Upper lobe of left lung (tissue), 6 donors: Measurements from ENCODE around the gene WDR90. TPM values are rescaled to one million over a fixed set of nuclear protein-coding genes. Genes with fewer than 3 reads are reported as not detected.
A peak's percentile ranks its signal among the peaks of the same experiment; 100 is the strongest.

ENCODE experiments used
- ATAC-seq, 2 donors: fragments of 200-7000 bp; cut with Tn5 transposase; one replicate each; pipeline ENCODE4 v1.9.1; 2022; ENCODE audit warnings: mild to moderate bottlenecking in 2 of 2, moderate library complexity in 2 of 2; ENCODE audit not compliant: low FRiP score in 2 of 2
- DNase-seq, 2 donors: peaks; one replicate each; pipeline ENCODE4 v3.0.0-alpha.2; 2019 to 2020
- H3K27ac ChIP-seq, 4 donors: fragments of 200-600 bp; sonication (generic); one replicate each; pipeline ENCODE4 v1.5.1; 2016 to 2019
- H3K27me3 ChIP-seq, 4 donors: fragments of 200-600 bp; sonication (generic); one replicate each; pipeline ENCODE4 v1.5.1; 2017 to 2019
- H3K36me3 ChIP-seq, 4 donors: fragments of 200-600 bp; sonication (generic); one replicate each; pipeline ENCODE4 v1.5.1; 2016 to 2019
- H3K4me1 ChIP-seq, 4 donors: fragments of 200-600 bp; sonication (generic); one replicate each; pipeline ENCODE4 v1.5.1; 2018 to 2019
- H3K4me3 ChIP-seq, 4 donors: fragments of 200-600 bp; sonication (generic); one replicate each; pipeline ENCODE4 v1.5.1; 2017 to 2019; ENCODE audit warnings: mild to moderate bottlenecking in 2 of 4, moderate library complexity in 1 of 4
- H3K9me3 ChIP-seq, 4 donors: fragments of 200-600 bp; sonication (generic); one replicate each; pipeline ENCODE4 v1.5.1; 2018 to 2019
- EP300 ChIP-seq, 4 donors: sonication (generic); formaldehyde crosslinking; IDR thresholded peaks; one replicate each; pipeline ENCODE4 v1.5.1; 2017; ENCODE audit warnings: antibody characterized with exemption in 4 of 4, control low read depth in 2 of 4
- POLR2A ChIP-seq, 4 donors: fragments of 450-650 bp; IDR thresholded peaks; one replicate each; pipeline ENCODE4 v1.5.1; 2016 to 2017; ENCODE audit warnings: antibody characterized with exemption in 4 of 4, mild to moderate bottlenecking in 2 of 4
- POLR2AphosphoS5 ChIP-seq, 2 donors: sonication (generic); formaldehyde crosslinking; IDR thresholded peaks; one replicate each; pipeline ENCODE4 v1.5.1; 2017; ENCODE audit warnings: antibody characterized with exemption in 2 of 2
- WGBS, 2 donors: methylation state at CpG; one replicate each; pipeline ENCODE4 v1.1.5; 2017 to 2018; 5-methylcytosine and 5-hydroxymethylcytosine counted together
- total RNA-seq, 6 donors: library from RNA; depleted of rRNA in 4 of 6; stranded (reverse); fragments of >200 nt in 4 of 6; gene quantifications; one replicate each; pipeline versions ENCODE4 v1.1.0 to v1.2.1, GENCODE V29; 2016 to 2021
- TF ChIP-seq, protein P1 (sequence below), 6 experiments: fragments of 450-650 bp in 4 of 6; fragments of 200-600 bp in 2 of 6; sonication (generic) in 2 of 6; IDR thresholded peaks; one replicate each; pipeline ENCODE4 v1.5.1; 2016 to 2019; ENCODE audit warnings: antibody characterized with exemption in 6 of 6
- donor health status: DM: no; HTN: no; CAD: no; lungs with moderate emphysema.
- donor health status: DM: no; HTN: yes; CAD: no; lungs with severe emphysema.

Gene WDR90
- total RNA-seq, 6 donors from 2014 or later = 18.8 to 174 (median 34.1) TPM

DNA sequence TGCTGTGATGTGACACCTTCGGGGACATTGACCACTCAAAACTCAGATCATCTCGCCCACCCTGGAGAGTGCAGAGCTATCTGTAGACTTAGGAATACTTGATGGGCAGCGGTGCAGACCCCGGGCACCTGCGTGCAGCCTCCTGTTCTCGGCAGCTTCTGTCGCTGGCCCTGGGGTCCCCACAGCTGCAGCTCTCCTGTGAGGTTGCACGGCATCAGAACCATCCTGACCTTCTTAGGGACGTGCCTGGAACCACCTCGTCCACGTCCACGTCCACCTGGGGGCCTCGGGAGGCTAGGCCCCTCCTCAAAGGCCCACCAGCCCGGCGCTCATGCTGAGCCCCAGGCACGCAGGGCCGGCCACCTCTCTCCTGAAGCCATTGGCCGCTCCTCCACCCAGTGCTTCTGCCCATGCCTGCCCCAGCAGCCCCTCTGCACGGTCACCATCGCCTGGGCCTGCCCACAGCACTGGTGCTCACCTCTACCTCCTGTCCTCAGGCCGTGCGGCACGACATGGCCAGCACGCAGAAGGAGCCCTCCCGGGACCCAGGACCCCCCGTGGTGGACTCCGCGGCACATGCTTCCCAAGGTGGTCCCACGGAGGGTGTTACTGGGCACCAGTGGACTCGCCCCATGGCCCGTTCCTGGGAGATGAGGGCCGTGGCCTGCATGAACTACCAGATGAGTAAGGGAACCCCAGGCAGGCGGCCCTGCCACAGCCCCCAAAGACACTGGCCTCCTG is 20.7 kb upstream of the WDR90 start:
- peaks cover 9 to 53% (median 46%) of the 10 kb centered on the region in 4 donors for H3K36me3 ChIP-seq
- no peaks in the 10 kb centered on the region for H3K27me3 ChIP-seq
- ATAC-seq = no peak
- no peaks in the 10 kb centered on the region for H3K9me3 ChIP-seq
- WGBS, 2 donors = 91 to 97% methylated on average over 18 to 33 of the region's 33 CpGs
- H3K4me3 ChIP-seq = no peak overlapping the region
- peak overlapping the region in 3 of 4 donors; percentile 60 to 80 (median 67) for H3K27ac ChIP-seq
- peak in 1 of 2 donors; percentile 80 for DNase-seq
- TF ChIP-seq POLR2AphosphoS5 (IDR thresholded peaks at IDR 0.05) (no peak), EP300 (IDR thresholded peaks at IDR 0.05) (no peak), POLR2A (IDR thresholded peaks at IDR 0.05) (no peak)
- TF ChIP-seq, protein P1, sequence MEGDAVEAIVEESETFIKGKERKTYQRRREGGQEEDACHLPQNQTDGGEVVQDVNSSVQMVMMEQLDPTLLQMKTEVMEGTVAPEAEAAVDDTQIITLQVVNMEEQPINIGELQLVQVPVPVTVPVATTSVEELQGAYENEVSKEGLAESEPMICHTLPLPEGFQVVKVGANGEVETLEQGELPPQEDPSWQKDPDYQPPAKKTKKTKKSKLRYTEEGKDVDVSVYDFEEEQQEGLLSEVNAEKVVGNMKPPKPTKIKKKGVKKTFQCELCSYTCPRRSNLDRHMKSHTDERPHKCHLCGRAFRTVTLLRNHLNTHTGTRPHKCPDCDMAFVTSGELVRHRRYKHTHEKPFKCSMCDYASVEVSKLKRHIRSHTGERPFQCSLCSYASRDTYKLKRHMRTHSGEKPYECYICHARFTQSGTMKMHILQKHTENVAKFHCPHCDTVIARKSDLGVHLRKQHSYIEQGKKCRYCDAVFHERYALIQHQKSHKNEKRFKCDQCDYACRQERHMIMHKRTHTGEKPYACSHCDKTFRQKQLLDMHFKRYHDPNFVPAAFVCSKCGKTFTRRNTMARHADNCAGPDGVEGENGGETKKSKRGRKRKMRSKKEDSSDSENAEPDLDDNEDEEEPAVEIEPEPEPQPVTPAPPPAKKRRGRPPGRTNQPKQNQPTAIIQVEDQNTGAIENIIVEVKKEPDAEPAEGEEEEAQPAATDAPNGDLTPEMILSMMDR (IDR thresholded peaks at IDR 0.05) = no peak
- peaks cover 13 to 49% (median 44%) of the 10 kb centered on the region in 4 donors for H3K4me1 ChIP-seq

DNA sequence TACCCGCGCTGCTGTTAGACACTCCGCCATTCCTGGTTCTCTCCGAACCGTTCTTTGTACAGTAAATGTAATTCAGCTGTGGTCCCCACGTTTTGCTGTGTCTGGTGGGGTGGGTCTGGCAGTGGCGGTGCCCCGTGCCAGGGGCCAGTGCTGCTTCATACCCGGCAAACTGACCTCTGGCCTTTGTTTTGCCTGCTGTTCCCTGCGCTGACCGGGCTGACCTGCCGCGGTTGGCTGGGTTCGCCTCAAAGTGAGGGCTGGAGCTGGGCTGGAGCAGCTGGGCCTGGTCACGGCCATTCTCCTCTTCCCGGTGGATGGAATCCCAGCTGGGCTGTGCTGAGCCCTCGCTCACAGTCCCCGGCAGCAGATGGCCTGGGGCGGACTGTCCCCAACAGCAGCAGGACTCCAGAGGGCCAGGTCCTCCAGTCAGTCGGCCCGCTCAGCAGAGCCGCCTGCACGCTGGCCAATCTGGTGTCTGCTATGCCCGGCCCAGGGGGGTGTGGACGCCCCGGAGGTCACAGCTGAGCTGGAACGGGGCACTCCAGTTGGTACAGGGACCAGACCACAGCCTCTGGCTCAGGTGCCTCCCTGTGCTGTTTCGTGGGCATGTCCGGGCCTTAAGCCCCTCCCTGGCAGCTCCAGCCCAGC is 19.9 kb upstream of the WDR90 start:
- ATAC-seq (no peak), DNase-seq (peak in 1 of 2 donors; percentile 82)
- H3K27ac ChIP-seq = peak overlapping the region; percentile 60 to 80 (median 64)
- TF ChIP-seq, protein P1 (IDR thresholded peaks at IDR 0.05) = no peak
- TF ChIP-seq POLR2AphosphoS5 (IDR thresholded peaks at IDR 0.05) (no peak), POLR2A (IDR thresholded peaks at IDR 0.05) (no peak), EP300 (IDR thresholded peaks at IDR 0.05) (no peak)
- no peaks in the 10 kb centered on the region for H3K27me3 ChIP-seq
- H3K4me3 ChIP-seq = no peak overlapping the region
- H3K9me3 ChIP-seq = no peaks in the 10 kb centered on the region
- WGBS, 2 donors = 71 to 81% methylated on average over 22 to 23 of the region's 29 CpGs
- H3K36me3 ChIP-seq = peaks cover 9 to 59% (median 52%) of the 10 kb centered on the region in 4 donors
- H3K4me1 ChIP-seq = peaks cover 13 to 53% (median 44%) of the 10 kb centered on the region in 4 donors

DNA sequence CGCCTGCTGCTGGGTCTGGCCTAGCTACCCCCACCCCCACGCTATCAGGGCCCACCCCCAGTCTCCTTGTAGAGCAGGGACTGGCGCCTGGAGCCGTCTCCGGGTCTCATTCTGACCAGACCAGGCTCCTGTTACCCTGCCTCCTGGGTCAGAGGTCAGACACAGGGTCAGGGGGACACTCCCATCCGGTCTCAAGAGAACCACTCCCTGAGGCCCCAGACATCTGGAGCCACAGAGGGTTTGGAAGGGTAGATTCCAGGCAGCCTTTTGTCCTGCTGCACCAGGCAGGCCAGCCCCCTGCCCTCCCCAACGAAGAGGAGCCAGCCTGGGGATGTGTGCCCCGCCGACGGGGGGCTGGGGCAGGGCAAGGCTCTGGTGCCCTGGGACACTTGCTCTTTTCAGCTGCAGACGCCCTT is 19.3 kb upstream of the WDR90 start:
- H3K4me3 ChIP-seq = peak overlapping the region in 1 of 4 donors; percentile 10
- TF ChIP-seq POLR2AphosphoS5 (IDR thresholded peaks at IDR 0.05) (no peak), POLR2A (IDR thresholded peaks at IDR 0.05) (no peak), EP300 (IDR thresholded peaks at IDR 0.05) (no peak)
- TF ChIP-seq, protein P1 (IDR thresholded peaks at IDR 0.05) = no peak
- H3K4me1 ChIP-seq = peaks cover 15 to 55% (median 47%) of the 10 kb centered on the region in 4 donors
- no peaks in the 10 kb centered on the region for H3K27me3 ChIP-seq
- H3K9me3 ChIP-seq = no peaks in the 10 kb centered on the region
- 20 to 48% methylated on average over 1 to 9 of the region's 11 CpGs for WGBS, 2 donors
- DNase-seq = no peak
- H3K27ac ChIP-seq = peak overlapping the region; percentile 60 to 80 (median 64)
- peaks cover 9 to 59% (median 50%) of the 10 kb centered on the region in 4 donors for H3K36me3 ChIP-seq
- ATAC-seq = no peak

DNA sequence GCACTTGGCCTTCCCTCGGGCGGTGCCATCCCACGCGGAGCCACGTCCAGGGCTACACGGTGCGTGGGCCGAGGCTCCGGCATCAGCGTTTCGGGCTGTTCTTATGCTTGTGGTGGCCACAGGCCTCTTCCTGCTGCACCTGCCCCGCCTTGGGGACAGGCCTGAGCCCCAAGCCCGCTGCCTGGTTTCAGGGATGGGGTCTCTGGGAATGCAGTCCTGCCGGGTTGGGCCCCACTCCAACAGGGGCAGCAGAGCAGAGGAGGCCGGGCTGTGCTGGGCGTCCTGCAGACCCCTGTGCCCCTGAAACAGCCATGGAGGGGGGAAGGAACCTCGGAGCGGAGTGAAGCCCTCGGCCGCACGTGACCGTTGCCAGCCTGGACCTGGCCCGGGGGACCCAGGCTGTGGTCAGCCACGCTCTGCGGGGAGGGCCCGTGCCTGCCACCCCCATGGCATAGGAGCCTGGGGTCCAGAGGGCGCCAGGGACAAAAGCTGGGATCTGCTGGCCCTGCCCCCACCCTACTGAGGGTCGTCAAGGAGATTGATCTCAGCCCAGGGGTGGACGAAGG is 18.8 kb upstream of the WDR90 start:
- Histone ChIP-seq H3K4me1 (peaks cover 20 to 60% (median 52%) of the 10 kb centered on the region in 4 donors), H3K36me3 (peaks cover 9 to 55% (median 47%) of the 10 kb centered on the region in 4 donors), H3K9me3 (no peaks in the 10 kb centered on the region), H3K4me3 (peak overlapping the region in 1 of 4 donors; percentile 10), H3K27ac (peak overlapping the region; percentile 57 to 80 (median 64)), H3K27me3 (no peaks in the 10 kb centered on the region)
- ATAC-seq (peak in 1 of 2 donors; percentile 3), DNase-seq (peak in 1 of 2 donors; percentile 85)
- TF ChIP-seq POLR2A (IDR thresholded peaks at IDR 0.05) (no peak), EP300 (IDR thresholded peaks at IDR 0.05) (no peak)
- TF ChIP-seq, protein P1 (IDR thresholded peaks at IDR 0.05) = no peak
- WGBS, 2 donors = 41 to 100% methylated on average over 1 to 25 of the region's 29 CpGs
